Measurements from ENCODE around the gene STX7.

The STX7 gene

DNA sequence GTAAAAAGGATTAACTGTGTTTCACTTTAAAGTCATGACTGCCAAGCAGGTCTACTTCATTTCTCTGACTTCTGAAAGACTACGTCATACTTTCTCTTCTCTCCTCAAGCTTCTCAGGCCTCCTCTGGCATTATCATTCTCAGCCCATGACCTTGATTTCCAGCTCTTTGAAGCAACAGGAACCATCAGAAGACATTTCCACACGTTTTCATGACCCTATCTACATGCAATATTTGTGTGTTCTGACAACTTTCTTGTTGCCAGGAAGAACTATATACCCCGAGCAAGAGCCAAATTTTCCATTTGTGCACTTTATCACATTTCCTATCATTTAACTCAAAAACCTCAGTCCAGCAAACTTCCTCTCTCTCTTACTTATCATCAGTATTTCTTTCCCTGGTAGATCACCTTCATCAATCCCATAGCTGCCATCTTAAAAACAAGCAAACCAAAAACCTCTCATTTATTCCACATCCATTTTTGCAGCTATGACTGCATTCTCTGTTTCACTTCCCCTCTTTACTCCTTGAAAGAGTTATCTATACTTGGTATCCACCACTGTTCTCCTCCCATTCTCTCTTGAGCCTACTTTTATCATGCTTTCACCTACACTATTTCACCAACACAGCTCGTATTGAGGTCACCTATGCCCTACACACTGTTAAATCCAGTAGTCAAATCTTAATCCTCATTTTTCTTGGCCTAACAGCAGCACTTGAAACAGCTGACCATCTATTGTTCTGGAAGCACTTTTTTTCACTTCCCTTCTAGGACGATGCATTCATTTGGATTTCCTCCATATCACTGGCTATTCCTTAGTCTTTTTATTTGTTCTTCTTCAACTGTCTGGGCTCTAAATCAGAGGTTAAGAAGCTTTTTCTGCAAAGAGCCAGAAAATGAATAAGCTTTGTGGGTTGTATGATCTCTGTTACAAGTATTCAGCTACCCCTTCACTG, 47.1 kb downstream of the STX7 start:
- H3K27me3 ChIP-seq (ENCODE audit: control insufficient read depth, insufficient read depth, low read length) = no peaks in the 10 kb centered on the region
- H3K36me3 ChIP-seq (ENCODE audit: control insufficient read depth, low read depth, low read length) = peaks cover 33% of the 10 kb centered on the region
- no peak overlapping the region for H3K9ac ChIP-seq (ENCODE audit: low read length)
- no peak overlapping the region for H3K27ac ChIP-seq (ENCODE audit: low read length)
- H3K4me3 ChIP-seq (ENCODE audit: low read length) = no peak overlapping the region
- H3K9me3 ChIP-seq (ENCODE audit: control insufficient read depth, low read depth, low read length) = no peaks in the 10 kb centered on the region
- no peaks in the 10 kb centered on the region for H3K4me1 ChIP-seq (ENCODE audit: control insufficient read depth, low read depth, low read length)

GRCh38 chr6:132464538-132465256, 48.2 kb downstream of the STX7 start:
- Histone ChIP-seq H3K27me3 (ENCODE audit: control insufficient read depth, insufficient read depth, low read length) (no peaks in the 10 kb centered on the region), H3K9me3 (ENCODE audit: control insufficient read depth, low read depth, low read length) (no peaks in the 10 kb centered on the region), H3K9ac (ENCODE audit: low read length) (no peak overlapping the region), H3K27ac (ENCODE audit: low read length) (no peak overlapping the region), H3K4me3 (ENCODE audit: low read length) (no peak overlapping the region), H3K4me1 (ENCODE audit: control insufficient read depth, low read depth, low read length) (no peaks in the 10 kb centered on the region), H3K36me3 (ENCODE audit: control insufficient read depth, low read depth, low read length) (peaks cover 33% of the 10 kb centered on the region)

GRCh38 chr6:132461958-132462357, 51.0 kb downstream of the STX7 start:
- H3K9me3 ChIP-seq (ENCODE audit: control insufficient read depth, low read depth, low read length) = no peaks in the 10 kb centered on the region
- no peak overlapping the region for H3K27ac ChIP-seq (ENCODE audit: low read length)
- no peaks in the 10 kb centered on the region for H3K4me1 ChIP-seq (ENCODE audit: control insufficient read depth, low read depth, low read length)
- H3K36me3 ChIP-seq (ENCODE audit: control insufficient read depth, low read depth, low read length) = peaks cover 22% of the 10 kb centered on the region
- H3K4me3 ChIP-seq (ENCODE audit: low read length) = no peak overlapping the region
- no peaks in the 10 kb centered on the region for H3K27me3 ChIP-seq (ENCODE audit: control insufficient read depth, insufficient read depth, low read length)
- no peak overlapping the region for H3K9ac ChIP-seq (ENCODE audit: low read length)

DNA sequence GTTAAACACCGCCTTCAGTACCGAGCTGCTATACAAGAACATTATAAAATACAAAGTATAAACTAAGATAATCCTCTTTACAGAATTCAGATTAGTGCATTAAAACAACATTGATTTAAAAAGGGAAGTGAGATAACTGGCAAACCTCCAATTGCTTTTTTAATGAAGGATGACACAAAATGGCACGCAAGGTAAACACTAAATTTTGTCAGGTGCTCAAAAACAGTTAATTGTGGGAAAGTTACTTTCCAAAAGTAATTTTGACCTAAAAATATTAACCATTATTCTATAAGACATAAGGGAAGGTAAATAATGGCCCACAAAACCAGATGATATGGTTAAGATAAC, 53.3 kb downstream of the STX7 start:
- Histone ChIP-seq H3K4me1 (ENCODE audit: control insufficient read depth, low read depth, low read length) (no peaks in the 10 kb centered on the region), H3K27ac (ENCODE audit: low read length) (no peak overlapping the region), H3K4me3 (ENCODE audit: low read length) (no peak overlapping the region), H3K9me3 (ENCODE audit: control insufficient read depth, low read depth, low read length) (no peaks in the 10 kb centered on the region), H3K9ac (ENCODE audit: low read length) (no peak overlapping the region), H3K27me3 (ENCODE audit: control insufficient read depth, insufficient read depth, low read length) (no peaks in the 10 kb centered on the region), H3K36me3 (ENCODE audit: control insufficient read depth, low read depth, low read length) (peaks cover 19% of the 10 kb centered on the region)

- Histone ChIP-seq H3K9me3 (ENCODE audit: control insufficient read depth, low read depth, low read length) (no peaks in the 10 kb centered on the region), H3K27ac (ENCODE audit: low read length) (no peak overlapping the region), H3K9ac (ENCODE audit: low read length) (no peak overlapping the region), H3K36me3 (ENCODE audit: control insufficient read depth, low read depth, low read length) (peaks cover 19% of the 10 kb centered on the region), H3K4me1 (ENCODE audit: control insufficient read depth, low read depth, low read length) (no peaks in the 10 kb centered on the region), H3K4me3 (ENCODE audit: low read length) (no peak overlapping the region), H3K27me3 (ENCODE audit: control insufficient read depth, insufficient read depth, low read length) (no peaks in the 10 kb centered on the region)
Observed at GRCh38 chr6:132458887-132459604, 53.9 kb downstream of the STX7 start.

DNA sequence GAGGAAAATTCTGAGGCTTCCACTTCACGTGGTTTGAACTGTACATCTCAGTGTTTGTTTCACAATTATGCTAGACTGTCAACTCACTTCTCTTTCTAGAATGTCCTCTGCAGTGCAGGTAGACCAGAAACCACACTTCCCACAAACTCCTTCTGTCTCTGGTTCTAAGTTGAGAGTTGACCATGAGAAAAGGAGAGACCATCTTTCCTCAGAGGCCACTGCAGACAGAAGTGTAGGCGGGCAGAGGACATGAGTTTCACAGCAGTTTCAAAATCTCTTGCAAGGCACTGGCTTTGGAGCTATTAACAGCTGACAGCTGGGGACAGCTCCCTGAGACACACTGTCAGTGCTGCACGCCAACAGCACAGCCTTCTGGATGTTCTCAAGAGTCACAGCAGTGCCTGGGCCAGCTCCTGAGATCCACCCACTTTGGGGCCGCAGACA, 56.2 kb downstream of the STX7 start:
- Histone ChIP-seq H3K4me1 (ENCODE audit: control insufficient read depth, low read depth, low read length) (no peaks in the 10 kb centered on the region), H3K4me3 (ENCODE audit: low read length) (no peak overlapping the region), H3K27ac (ENCODE audit: low read length) (no peak overlapping the region), H3K9me3 (ENCODE audit: control insufficient read depth, low read depth, low read length) (no peaks in the 10 kb centered on the region), H3K9ac (ENCODE audit: low read length) (no peak overlapping the region), H3K36me3 (ENCODE audit: control insufficient read depth, low read depth, low read length) (peaks cover 8% of the 10 kb centered on the region), H3K27me3 (ENCODE audit: control insufficient read depth, insufficient read depth, low read length) (no peaks in the 10 kb centered on the region)

DNA sequence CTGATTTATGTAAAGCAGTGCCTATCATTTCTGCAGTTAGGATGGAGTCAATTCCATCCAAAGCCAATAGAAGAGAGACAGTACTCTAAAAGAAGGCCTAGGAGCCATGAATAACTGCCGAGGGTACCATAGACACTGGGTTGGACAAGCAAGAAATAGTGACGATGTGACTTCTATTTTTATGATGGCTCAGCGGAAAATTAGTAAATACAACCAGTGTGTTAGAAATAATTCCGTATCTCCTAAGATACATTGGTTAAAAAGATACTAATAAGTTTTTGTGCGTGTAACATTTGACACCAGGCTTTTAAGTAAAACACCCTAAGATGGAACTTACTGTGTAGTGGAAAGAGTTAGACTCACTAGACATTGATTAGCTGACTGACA, 66.1 kb downstream of the STX7 start:
- Histone ChIP-seq H3K9me3 (ENCODE audit: control insufficient read depth, low read depth, low read length) (no peaks in the 10 kb centered on the region), H3K36me3 (ENCODE audit: control insufficient read depth, low read depth, low read length) (no peaks in the 10 kb centered on the region), H3K4me3 (ENCODE audit: low read length) (no peak overlapping the region), H3K27ac (ENCODE audit: low read length) (no peak overlapping the region), H3K4me1 (ENCODE audit: control insufficient read depth, low read depth, low read length) (peaks cover 4% of the 10 kb centered on the region), H3K9ac (ENCODE audit: low read length) (no peak overlapping the region), H3K27me3 (ENCODE audit: control insufficient read depth, insufficient read depth, low read length) (no peaks in the 10 kb centered on the region)

DNA sequence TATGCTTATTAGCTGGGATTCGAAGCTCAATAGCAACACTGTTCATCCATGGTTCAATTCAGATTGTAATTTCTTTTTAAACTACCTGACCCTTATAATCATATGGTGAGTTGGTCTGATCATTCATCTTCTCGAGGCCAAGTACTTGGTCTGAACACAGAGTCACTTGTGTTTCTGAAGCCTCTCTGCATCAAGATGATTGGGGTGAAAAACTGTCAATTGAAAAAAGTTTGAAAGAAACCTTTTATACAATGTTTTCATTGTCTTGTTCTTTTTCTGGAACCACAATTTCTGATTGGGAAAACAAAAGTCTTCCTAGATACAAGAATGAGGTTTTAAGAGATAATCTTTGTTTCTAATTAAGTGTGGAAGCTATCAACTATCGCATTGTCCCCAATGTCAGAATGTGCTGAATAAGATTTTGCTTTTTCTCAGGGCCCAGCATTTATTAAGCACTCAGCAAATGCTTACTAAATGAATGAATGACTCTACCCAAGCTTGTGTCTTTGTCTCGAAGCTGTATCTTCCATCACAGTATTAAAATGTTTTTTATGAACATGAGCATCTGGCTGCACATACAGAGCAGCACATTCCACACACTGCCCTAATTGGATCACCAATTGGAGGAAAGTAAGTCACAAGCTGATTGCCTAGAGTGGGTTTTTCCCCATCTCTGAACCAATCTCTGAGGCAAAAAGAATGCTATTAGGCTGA, 66.6 kb downstream of the STX7 start:
- Histone ChIP-seq H3K9ac (ENCODE audit: low read length) (no peak overlapping the region), H3K27me3 (ENCODE audit: control insufficient read depth, insufficient read depth, low read length) (no peaks in the 10 kb centered on the region), H3K9me3 (ENCODE audit: control insufficient read depth, low read depth, low read length) (no peaks in the 10 kb centered on the region), H3K4me1 (ENCODE audit: control insufficient read depth, low read depth, low read length) (peaks cover 4% of the 10 kb centered on the region), H3K27ac (ENCODE audit: low read length) (no peak overlapping the region), H3K36me3 (ENCODE audit: control insufficient read depth, low read depth, low read length) (no peaks in the 10 kb centered on the region), H3K4me3 (ENCODE audit: low read length) (no peak overlapping the region)

GRCh38 chr6:132445201-132445951, 67.5 kb downstream of the STX7 start:
- H3K27me3 ChIP-seq (ENCODE audit: control insufficient read depth, insufficient read depth, low read length) = no peaks in the 10 kb centered on the region
- H3K4me3 ChIP-seq (ENCODE audit: low read length) = no peak overlapping the region
- H3K4me1 ChIP-seq (ENCODE audit: control insufficient read depth, low read depth, low read length) = peaks cover 4% of the 10 kb centered on the region
- no peaks in the 10 kb centered on the region for H3K9me3 ChIP-seq (ENCODE audit: control insufficient read depth, low read depth, low read length)
- H3K27ac ChIP-seq (ENCODE audit: low read length) = no peak overlapping the region
- H3K9ac ChIP-seq (ENCODE audit: low read length) = no peak overlapping the region
- H3K36me3 ChIP-seq (ENCODE audit: control insufficient read depth, low read depth, low read length) = no peaks in the 10 kb centered on the region

GRCh38 chr6:132443206-132443605, 69.7 kb downstream of the STX7 start:
- no peak overlapping the region for H3K9ac ChIP-seq (ENCODE audit: low read length)
- H3K27ac ChIP-seq (ENCODE audit: low read length) = no peak overlapping the region
- no peaks in the 10 kb centered on the region for H3K36me3 ChIP-seq (ENCODE audit: control insufficient read depth, low read depth, low read length)
- H3K27me3 ChIP-seq (ENCODE audit: control insufficient read depth, insufficient read depth, low read length) = no peaks in the 10 kb centered on the region
- H3K9me3 ChIP-seq (ENCODE audit: control insufficient read depth, low read depth, low read length) = no peaks in the 10 kb centered on the region
- peaks cover 4% of the 10 kb centered on the region for H3K4me1 ChIP-seq (ENCODE audit: control insufficient read depth, low read depth, low read length)
- no peak overlapping the region for H3K4me3 ChIP-seq (ENCODE audit: low read length)

Measured in iPS-18a (cell line).